Stimulated activated CD8-positive, alpha-beta memory T cell treated with anti-CD3 and anti-CD28 coated beads, Interleukin-4, amount 100 ng/mL, for 4 hours (primary cell): ENCODE data around the gene PDE1A.

Experiments used
- DNase-seq, 2 donors: peaks; one replicate each; pipeline ENCODE4 v3.0.0-alpha.2; 2020; ENCODE audit warnings: low read depth in 2 of 2, low spot score in 1 of 2

Gene PDE1A

DNA sequence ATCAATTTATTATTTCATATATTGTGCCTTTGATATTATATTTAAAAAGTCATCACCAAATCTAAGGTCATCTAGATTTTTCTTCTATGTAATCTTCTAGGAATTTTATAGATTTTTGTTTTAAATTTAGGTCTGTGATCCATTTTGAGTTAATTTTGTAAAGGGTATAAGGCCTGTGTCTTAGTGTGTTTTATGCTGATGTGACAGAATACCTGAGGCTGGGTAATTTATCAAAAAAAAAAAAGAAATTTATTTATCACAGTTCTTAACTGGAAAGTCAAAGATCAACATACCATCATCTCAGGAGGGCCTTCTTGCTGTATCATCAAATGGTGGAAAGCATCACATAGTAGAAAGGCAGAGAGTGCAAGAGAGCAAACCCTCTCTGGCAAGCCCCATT is 216.2 kb downstream of the PDE1A start:
- DNase-seq = no peak

DNA sequence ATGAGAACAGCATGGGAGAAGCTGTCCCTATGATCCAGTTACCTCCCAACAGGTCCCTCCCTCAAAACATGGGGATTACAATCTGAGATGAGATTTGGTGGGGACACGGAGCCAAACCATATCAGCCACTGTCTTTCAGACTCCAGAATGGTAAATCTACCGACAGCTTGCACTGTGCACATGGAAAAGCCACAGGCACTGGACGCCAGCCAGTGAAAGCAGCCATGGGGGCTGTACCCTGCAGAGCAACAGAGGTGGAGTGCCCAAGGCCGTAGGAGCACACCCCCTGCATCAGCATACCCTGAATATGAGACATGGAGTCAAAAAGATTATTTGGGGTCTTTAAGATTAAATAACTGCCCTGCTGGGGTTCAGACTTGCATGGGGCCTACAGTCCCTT is 218.4 kb downstream of the PDE1A start:
- DNase-seq = no peak

DNA sequence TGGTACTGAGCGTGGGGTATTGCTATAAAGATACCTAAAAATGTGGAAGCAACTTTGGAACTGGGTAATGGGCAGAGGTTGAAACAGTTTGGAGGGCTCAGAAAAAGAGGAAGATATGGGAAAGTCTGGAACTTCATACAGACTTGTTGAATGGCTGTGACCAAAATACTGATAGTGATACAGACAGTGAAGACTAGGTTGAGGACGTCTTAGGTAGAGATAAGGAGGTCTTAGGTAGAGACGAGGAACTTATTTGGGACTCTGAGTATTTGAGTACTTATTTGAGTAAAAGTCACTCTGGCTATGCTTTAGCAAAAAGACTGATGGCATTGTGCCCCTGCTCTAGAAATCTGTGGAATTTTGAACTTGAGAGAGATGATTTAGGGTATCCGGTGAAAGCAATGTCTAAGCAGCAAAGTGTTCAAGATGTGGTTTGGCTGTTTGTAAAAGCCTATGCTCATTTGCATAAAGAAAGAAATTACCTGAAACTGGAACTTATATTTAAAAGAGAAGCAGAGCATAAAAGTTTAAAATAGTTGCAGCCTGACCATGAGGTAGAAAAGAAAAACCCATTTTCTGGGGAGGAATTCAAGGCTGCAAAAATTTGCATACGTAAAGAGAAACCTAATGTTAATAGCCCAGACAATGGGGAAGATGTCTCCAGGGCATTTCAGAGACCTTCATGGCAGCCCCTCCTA is 219.6 kb downstream of the PDE1A start:
- no peak for DNase-seq

DNA sequence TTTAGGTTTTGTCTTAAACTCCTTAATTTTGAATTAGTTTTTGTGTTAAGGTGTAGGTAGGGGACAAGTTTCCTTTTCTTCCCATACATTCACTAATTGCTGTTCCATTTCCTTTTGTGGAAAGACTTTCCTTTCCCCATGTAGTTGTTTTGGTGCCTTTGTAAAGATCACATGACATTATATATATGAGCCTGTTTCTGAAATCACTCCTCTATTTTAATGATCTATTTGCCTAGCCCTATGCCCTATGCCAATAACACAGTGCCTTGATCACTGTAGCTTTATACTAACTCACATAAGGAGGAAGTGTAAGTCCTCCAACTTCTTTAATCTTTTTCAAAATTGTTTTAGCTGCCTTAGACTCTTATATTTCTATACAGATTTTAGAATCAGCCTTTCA is 229.3 kb downstream of the PDE1A start:
- DNase-seq = no peak

DNA sequence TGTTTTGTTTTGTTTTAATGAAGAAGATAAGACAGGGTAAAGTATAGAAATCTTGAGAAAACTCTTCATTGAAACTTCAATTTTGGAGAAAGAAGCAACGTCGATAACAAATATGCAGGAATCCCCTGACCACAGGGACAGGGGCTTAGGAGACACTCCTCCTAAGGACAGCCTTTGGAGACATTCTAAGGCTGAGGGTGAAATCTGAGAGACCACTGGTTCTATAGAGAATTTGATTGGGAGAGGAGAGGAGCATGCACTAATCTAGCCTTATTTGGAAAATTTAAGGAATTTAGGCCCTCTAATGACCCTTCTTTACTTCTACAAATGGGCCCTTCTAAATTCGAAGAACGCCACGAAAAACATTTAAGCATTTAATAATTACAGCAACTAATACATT is 233.5 kb downstream of the PDE1A start:
- no peak for DNase-seq

DNA sequence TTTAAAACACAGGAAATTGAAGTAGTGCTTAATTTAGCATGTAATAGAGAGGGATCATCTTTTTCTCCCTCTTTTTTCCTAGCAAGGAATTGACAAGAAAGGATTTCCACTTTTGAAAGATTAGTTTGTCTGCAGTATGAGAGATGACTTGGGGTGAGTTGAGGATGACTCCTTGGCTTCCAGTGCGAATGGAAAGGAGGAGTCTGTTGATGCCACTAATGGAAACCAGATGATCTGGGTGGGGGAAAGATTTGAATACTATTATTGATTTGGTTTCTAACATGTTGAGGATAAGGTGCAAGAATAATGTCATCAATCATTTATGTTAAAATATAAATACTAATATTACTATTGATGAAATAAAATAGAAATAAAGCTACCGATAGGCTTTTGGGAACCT is 235.8 kb downstream of the PDE1A start:
- no peak for DNase-seq

DNA sequence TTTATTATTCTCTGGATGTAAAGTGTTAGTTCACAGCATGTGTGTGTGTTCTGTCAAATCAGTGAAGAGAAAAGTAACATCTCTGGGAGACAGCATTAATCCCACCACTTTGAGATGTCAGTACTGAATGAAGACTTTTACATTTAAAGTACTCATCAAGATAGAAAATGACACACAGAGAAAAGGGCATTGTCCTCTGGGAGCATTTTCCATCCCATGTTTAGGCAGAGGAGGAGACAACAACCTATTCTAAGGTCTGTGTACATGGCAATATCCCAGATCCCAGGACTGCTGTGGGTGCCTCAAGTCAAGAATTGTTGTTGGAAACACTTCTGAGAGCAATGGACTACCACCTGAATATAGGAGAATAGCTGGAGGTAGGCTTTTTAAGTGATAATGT is 239.7 kb downstream of the PDE1A start:
- DNase-seq = no peak

DNA sequence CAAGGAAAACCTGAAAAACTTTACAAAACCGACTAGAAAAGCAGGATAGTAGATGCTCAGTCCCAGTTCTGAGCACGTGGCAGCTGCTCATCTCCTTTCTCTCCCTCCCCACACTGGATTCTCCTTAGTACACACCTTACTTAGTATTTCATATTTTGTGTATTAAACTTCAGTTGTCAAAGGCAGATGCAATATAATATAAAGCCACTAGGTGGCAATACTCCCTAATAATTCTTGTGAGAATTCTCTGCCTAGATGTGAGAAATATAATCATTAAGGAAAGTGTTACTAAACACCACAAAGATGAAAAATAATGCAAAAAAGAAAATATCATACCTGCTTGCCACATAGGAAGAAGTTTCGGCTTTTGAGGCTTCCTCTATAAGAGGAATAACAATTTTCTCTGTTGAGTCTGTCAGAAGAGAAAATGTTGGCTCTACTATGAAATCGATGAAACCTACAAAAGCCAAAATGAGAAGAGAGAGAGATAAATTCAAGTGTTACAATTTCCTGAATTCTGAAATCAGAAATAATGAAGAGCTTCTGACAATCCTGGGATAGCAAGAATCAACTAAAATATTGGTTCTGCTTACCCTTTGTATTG is 240.6 kb downstream of the PDE1A start:
- DNase-seq = no peak

DNA sequence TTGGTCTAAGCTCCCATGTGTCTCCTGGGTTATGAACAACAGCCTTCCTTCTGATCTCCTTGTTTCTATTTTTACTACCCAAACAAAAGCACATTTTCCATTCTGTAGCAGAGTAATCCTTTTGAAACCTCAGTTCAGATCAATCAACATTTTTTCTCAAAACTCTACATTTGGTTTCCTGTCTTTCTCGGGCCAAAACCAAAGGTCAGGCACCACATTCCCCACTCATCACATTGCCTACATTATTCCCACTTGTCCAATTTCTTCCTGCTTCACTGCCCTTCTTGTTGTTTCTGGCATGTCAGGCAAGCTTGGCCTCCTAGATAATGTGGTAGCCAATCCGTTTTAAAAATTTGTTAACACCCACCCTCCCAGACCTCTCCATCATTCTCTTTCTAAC is 244.4 kb downstream of the PDE1A start:
- no peak for DNase-seq

DNA sequence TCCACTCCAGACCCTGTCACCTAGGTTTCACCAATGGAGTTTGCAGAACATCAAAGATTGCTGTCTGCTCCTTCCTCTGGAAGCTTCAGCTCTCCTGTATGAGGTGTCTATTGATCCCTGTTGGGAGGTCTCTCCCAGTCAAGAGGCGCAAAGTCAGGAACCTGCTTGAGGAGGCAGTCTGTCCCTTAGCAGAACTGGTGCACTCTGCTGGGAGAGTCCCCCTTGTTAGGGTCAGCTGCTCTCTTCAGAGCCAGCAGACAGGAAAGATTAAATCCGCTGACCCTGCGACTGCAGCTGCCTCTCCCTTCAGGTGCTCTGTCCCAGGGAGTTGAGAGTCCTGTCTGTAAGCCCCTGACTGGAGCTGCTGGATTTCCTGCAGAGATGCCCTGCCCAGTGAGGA is 245.5 kb downstream of the PDE1A start:
- no peak for DNase-seq

DNA sequence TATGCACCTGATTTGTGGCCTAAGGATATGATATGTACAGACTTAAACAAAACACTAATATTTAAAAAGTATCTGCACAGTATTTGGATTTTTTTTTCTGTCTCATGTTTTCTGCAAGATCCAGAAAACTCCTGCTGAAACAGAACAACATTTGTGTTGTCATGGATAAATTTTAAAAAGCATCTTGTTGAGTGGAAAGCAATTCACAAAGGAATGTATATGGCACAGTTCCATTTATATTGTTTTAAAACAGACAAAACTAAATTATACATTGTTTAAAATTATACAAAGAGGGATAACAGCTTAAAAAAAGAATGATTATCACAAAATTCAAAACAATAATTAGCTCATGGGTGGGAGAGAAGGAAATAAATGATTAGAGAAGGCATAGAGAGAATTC is 247.7 kb downstream of the PDE1A start:
- DNase-seq = no peak

DNA sequence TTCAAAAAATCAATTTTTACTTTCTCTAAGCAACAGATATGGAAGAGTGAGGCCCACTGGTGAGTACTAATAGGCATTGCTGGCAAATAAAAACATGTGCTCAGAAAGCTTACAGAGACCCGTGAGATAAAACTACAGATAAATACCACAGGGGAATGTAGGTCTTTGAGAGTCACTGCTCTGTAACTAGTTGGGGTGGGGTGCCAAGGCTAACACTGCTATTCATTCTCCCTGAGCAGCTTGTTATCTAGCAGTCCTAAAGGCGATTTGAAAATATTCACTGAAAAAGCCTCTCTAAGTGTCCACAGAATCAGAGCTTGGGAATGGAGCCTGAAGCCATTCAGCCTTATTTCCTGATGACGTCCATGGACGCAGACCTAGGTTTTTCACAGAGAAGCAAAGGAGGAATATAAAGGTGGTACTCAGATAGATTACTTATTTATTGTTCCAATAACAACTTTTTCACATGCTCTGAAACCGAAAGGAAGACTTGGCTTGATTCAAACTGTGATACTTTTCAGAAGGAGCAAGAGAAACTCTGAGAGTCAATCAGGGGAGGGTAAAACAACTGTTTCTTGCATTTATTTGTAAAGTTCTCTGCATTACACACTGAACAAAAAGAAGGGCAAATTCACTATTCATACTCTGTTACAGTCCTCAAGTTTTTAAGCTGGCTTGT is 252.8 kb downstream of the PDE1A start:
- DNase-seq = no peak

DNA sequence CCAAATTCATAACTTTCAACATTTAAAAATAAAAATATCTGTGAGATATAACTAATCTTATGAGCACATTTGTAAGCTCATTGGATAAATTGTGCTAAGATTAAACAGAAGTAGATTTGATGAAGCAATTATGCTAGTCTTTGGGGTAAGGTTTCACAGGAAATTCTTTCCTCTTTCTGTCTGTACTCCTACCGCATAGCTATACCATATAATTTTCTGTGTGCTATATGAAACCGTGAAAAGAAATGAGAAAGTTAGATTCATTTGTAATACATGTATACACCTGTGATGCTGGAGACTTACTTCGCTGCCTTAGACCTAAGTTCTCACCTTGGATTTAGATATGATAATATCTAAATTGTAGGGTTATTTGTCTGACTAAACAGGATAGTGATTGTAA is 256.5 kb downstream of the PDE1A start:
- no peak for DNase-seq

DNA sequence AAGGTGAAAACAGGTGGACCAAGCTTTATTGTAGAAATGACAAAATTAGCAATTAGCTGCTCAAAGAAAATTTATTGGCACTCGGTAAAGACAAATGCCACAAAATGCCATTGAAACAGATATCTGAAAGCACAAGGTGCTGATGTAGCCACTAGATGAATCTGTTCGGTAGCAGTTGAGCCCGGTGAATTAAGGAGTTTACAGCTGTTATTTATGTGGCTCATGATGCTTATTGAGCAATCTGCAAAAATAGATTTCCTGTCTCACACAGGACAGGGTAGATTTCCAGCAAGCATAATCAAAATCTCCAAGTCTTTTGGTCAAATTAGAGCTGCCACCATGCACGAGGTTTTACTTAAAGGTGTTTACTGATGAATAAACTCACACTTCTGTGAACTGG is 259.0 kb downstream of the PDE1A start:
- no peak for DNase-seq

DNA sequence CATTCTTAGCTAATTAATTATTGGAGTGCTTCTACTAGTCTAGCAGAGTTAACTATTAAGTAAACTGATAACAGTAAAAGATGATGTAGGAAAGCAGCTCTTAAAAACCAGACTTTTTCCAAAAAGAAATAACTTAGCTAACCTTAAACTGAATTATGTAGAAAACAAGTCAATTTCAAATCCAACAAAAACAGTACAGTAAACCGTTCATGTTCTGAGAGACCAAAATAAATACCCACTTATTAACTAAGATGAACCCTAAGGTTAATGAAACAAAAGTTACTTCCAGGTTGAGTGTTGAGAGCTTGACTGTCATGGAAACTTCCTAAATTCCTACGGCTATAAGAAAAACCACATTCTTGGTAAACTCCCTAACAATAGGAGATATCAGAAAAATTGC is 260.0 kb downstream of the PDE1A start:
- no peak for DNase-seq

DNA sequence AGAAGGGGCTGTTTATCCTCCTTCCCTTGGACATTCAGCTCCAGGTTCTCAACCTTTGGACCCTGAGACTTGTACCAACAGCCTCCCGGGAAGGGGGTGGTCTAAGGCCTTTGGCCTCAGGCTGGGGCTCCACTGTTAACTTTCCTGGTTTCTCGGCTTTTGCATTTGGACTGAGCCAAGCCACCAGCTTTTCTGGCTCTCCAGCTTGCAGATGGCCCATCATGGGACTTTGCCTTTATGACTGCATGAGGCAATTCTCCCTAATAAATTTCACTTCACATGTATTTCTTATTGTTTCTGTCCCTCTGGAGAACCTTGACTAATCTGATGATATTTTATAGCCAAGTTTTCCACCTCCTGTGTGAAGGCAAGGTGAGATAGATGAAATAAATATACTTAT is 260.4 kb downstream of the PDE1A start:
- no peak for DNase-seq

DNA sequence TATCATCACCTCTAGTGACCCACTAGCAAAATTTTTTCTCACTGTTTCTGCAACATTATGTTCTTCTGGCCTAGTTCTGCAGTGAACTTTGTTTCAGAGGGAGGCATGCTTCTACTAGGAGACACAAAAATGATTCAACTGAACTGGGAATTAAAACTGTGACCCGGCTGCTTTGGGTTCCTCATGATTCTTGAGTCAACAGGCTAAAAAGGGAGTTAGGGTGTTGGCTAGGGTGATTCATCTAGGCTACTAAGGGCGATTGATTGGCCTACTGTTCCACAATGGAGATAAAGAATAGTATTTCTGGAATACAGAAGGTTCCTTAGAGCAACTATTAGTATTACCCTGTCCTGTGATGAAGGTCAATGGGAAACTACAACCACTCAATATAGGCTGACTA is 261.6 kb downstream of the PDE1A start:
- DNase-seq = no peak

DNA sequence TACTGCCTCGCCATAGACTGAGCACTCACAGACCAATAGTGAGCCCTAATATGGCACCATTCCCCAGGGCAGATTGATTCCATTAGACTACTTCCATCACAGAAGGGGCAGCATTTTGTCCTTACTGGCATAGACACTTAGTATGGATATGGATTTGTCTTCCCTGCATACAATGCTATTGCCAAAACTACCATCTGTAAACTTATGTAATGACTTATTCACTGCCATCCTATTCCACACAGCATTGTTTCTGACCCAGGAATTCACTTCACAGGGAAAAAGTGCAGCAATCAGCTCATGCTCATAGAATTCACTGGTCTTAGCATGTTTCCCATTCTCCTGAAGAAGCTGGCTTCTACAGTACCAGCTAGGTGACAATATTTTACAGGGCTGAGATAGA is 262.1 kb downstream of the PDE1A start:
- no peak for DNase-seq

DNA sequence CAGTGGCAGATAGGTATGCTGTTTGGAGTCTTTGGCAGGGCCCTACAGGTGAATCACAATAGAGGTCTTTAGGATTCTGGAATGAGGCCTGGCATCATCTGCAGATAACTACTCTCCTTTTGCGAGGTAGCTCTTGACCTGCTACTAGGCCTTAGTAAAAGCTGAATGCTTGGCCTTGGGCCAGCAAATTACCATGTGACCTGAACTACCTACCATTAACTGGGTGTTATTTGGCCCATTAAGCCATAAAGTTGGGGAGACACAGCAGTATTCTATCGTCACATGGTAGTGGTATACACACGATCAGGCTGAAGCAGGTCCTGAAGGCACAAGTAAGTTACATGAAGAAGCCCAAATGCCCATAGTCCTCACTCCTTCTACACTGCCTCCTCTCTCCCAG is 263.0 kb downstream of the PDE1A start:
- no peak for DNase-seq

DNA sequence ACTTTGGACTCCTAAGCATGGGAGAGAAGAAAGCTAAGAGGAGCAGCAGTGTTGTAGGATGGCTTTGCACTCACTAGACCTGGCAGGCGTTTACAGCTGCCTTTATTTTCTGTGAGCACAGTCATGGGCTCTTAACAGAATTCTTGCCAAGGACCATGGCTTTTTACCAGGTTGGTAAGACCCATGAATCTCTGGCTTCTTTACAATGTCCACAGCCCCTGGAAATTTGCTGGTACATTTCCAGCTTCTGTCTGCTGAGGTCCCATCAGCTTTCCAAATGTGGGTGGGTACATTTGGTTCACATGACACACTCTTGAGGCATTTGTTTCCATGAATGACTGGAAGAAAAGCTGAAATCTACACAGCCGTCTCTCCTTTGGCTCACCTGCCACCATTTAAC is 278.5 kb downstream of the PDE1A start:
- no peak for DNase-seq

DNA sequence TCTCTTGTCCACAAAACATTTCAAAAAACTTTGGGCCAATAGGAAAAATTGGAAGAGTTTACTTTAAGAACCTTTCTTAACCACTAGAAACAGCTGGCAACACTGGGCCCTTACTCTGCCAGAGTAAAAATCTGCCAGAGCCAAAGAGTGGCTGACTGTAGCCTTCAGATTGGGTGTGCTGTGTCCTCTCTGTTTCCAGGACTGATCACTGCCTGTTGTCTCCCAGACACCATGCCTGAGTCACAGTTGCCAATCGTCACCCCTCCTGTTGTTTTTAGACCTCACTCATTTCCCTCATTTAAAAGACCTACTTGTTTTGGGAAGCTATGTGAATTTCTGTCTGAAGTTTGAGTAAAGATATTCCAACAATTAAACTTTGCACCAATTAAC is 282.1 kb downstream of the PDE1A start:
- no peak for DNase-seq

DNA sequence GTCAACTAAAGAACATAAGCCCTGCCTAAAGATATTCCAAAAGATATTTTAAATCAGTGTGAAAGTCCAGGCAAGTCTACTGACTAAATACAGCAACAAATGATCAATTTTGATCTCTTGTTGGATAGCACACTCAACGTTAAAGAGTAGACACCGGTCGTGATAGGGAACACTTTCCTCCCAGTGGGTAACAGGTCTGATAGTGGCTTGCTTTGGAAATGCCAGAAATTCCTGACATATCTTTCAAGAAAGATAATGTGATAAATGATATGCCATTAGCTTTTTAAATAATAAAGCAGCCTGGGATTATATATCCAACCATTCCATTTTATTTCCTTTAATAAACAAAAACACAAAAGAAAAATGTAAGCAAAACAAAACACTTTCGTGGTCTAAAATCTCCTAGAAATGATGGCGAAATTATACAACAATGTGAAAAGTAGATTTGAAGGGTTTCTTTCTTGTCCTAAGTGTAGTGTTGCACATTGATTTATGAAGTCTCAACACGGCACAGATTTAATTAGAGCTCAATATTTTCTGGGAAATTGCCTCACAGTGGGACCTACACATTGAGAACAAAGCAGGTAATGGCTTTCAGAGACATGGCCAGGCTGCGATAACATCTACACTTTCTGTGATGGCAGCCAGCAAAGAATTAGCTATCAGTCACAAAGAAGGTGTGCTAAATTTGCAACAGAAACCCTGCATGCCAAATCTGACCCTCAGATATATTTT is 282.6 kb downstream of the PDE1A start:
- no peak for DNase-seq
